ENCODE data around the gene PSIP1. TPM values are rescaled to one million over a fixed set of nuclear protein-coding genes. Genes with fewer than 3 reads are reported as not detected.

The PSIP1 gene
- total RNA-seq, 1 experiment from 2014 or later = 362 TPM

DNA sequence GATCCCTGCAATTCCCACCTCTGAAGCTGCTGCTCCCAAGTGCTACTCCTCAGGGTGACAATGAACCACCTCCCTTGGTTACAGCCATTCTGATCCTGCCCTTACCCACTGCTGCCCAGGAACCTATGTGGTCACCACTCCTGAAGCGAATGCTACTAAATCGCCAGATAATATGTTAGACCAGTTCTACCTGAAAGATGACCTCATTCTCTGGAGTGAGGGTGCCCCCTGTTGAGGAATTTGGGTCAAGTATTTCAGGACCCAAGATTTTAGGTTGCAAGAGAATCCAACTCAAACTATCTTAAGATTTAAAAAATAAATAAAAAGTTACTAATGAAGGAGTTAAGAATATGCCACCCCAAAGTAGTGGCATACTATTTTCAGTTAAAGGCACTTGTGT is 93.9 kb downstream of the PSIP1 start:
- no peaks in the 10 kb centered on the region for H3K27me3 Mint-ChIP-seq (ENCODE audit: low read depth)
- H3K4ac ChIP-seq (ENCODE audit: low read depth, low read length) = no peak overlapping the region
- H2BK15ac ChIP-seq (ENCODE audit: low read depth, low read length) = no peak overlapping the region
- TF ChIP-seq, protein P1, sequence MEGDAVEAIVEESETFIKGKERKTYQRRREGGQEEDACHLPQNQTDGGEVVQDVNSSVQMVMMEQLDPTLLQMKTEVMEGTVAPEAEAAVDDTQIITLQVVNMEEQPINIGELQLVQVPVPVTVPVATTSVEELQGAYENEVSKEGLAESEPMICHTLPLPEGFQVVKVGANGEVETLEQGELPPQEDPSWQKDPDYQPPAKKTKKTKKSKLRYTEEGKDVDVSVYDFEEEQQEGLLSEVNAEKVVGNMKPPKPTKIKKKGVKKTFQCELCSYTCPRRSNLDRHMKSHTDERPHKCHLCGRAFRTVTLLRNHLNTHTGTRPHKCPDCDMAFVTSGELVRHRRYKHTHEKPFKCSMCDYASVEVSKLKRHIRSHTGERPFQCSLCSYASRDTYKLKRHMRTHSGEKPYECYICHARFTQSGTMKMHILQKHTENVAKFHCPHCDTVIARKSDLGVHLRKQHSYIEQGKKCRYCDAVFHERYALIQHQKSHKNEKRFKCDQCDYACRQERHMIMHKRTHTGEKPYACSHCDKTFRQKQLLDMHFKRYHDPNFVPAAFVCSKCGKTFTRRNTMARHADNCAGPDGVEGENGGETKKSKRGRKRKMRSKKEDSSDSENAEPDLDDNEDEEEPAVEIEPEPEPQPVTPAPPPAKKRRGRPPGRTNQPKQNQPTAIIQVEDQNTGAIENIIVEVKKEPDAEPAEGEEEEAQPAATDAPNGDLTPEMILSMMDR (conservative IDR thresholded peaks at IDR 0.05) = peak; percentile 69
- no peak overlapping the region for H4K91ac ChIP-seq (ENCODE audit: insufficient read length, low read depth, low read length)
- peak overlapping the region in 1 of 3 experiments; percentile 39; a peak in 2 of 7 replicates for H3K27ac Mint-ChIP-seq
- no peak overlapping the region for H3K4me2 ChIP-seq (ENCODE audit: insufficient read depth, insufficient read length, low read length)
- DNase-seq = peak; percentile 42
- H2AK5ac ChIP-seq (ENCODE audit: insufficient read length, low read length) = no peak overlapping the region
- H4K5ac ChIP-seq (ENCODE audit: insufficient read length, low read depth, low read length) = no peak overlapping the region
- H3K9ac ChIP-seq (ENCODE audit: extremely low read depth, insufficient read length, low read length) = no peak overlapping the region
- peaks cover 8 to 14% of the 10 kb centered on the region in 2 experiments for H3K4me1 Mint-ChIP-seq
- H3K27ac ChIP-seq (ENCODE audit: insufficient read length, low read depth, low read length) = no peak overlapping the region
- H3K79me2 ChIP-seq (ENCODE audit: insufficient read depth, low read length) = no peaks in the 10 kb centered on the region
- no peak overlapping the region for H3K23ac ChIP-seq (ENCODE audit: insufficient read length, low read depth, low read length)
- H3K9me3 Mint-ChIP-seq = peaks cover 0 to 6% of the 10 kb centered on the region in 2 experiments; a peak in 2 of 5 replicates
- no peaks in the 10 kb centered on the region; a peak in 1 of 7 replicates for H3K36me3 Mint-ChIP-seq (ENCODE audit: insufficient read depth in 1 of 3, low read depth in 3 of 3)
- H3K4me1 ChIP-seq (ENCODE audit: insufficient read depth, low read length) = no peaks in the 10 kb centered on the region
- H3K4me3 Mint-ChIP-seq = no peak overlapping the region
- no peak overlapping the region for H2AFZ ChIP-seq (ENCODE audit: low read length)
- WGBS (ENCODE audit: extremely low coverage, insufficient read length, low lambda C conversion rate) = no CpG with 5 or more reads among the region's 2 CpGs
- H2BK12ac ChIP-seq (ENCODE audit: insufficient read length, low read depth, low read length) = no peak overlapping the region
- no peaks in the 10 kb centered on the region for H3K9me3 ChIP-seq (ENCODE audit: control insufficient read depth, low read depth, low read length)
- H4K20me1 ChIP-seq (ENCODE audit: control insufficient read depth, insufficient read depth, insufficient read length) = no peaks in the 10 kb centered on the region
- H2BK5ac ChIP-seq (ENCODE audit: insufficient read length, low read length) = no peak overlapping the region
- no peak overlapping the region for H3K56ac ChIP-seq (ENCODE audit: insufficient read length, low read depth, low read length)
- H3K27me3 ChIP-seq (ENCODE audit: insufficient read depth, low read length) = no peaks in the 10 kb centered on the region
- no peak overlapping the region for H4K8ac ChIP-seq (replicated peaks; ENCODE audit: insufficient read length, low read depth, low read length)
- H3T11ph ChIP-seq (ENCODE audit: low read length) = no peak overlapping the region
- no peak overlapping the region for H2BK20ac ChIP-seq (ENCODE audit: low read depth, low read length, poor library complexity, severe bottlenecking)
- no peak overlapping the region for H3K18ac ChIP-seq (ENCODE audit: insufficient read length, low read depth, low read length)
- no peak overlapping the region for H2BK120ac ChIP-seq (ENCODE audit: low read depth, low read length, poor library complexity, severe bottlenecking)
- no peaks in the 10 kb centered on the region for H3K79me1 ChIP-seq (ENCODE audit: insufficient read depth, low read depth, low read length, poor library complexity, severe bottlenecking)
- H3K23me2 ChIP-seq (ENCODE audit: insufficient read length, low read depth, low read length, poor library complexity, severe bottlenecking) = no peaks in the 10 kb centered on the region
- H3K14ac ChIP-seq (ENCODE audit: insufficient read depth, low read length) = no peak overlapping the region

Other genes with a start within 250 kb of the PSIP1 start
- 8.1 and 8.2 TPM in 2 replicates for gene TTC39B, start 203.8 kb downstream of the PSIP1 start, total RNA-seq (2021)
- gene SNAPC3, start 88.1 kb downstream of the PSIP1 start, total RNA-seq (2021) = 28.0 and 28.1 TPM in 2 replicates
- gene CCDC171, start 42.1 kb upstream of the PSIP1 start, total RNA-seq (2021) = 2.4 TPM in 2 replicates